Stimulated activated naive B cell treated with anti-CD40 and anti-IgM and Interleukin-4, amounts not matched to agents 10 μg/mL and 1 μg/mL and 100 μg/mL, for 72 hours (primary cell): Measurements from ENCODE around the gene TBCB.
"Not testable (repeated sequence)": the region's sequence is repeated elsewhere in the genome, so short reads cannot be mapped to it uniquely, and the experiment has no call there.

ENCODE experiments used
- ATAC-seq, 2 donors: fragments of 150-1000 bp; cut with Tn5 transposase; replicated peaks; 2 replicates each; pipeline ENCODE4 v1.10.0; 2021; ENCODE audit warnings: moderate library complexity in 1 of 2
- DNase-seq: peaks from one replicate; pipeline ENCODE4 v3.0.0; 2021
- H3K27ac Mint-ChIP-seq: one replicate; pipeline ENCODE4 v1.8.0; 2022; ENCODE audit warnings: mild to moderate bottlenecking, mixed read lengths
- H3K27me3 Mint-ChIP-seq, 2 donors: one replicate each; pipeline ENCODE4 v1.8.0; 2022; ENCODE audit warnings: mixed read lengths in 2 of 2
- H3K36me3 Mint-ChIP-seq, 2 donors: one replicate each; pipeline ENCODE4 v1.8.0; 2022; ENCODE audit warnings: mixed read lengths in 2 of 2, mild to moderate bottlenecking in 1 of 2
- H3K4me1 Mint-ChIP-seq, 2 donors: one replicate each; pipeline ENCODE4 v1.8.0; 2022; ENCODE audit warnings: mixed read lengths in 2 of 2, mild to moderate bottlenecking in 1 of 2
- H3K4me3 Mint-ChIP-seq, 2 donors: one replicate each; pipeline ENCODE4 v1.8.0; 2022; ENCODE audit warnings: mild to moderate bottlenecking in 2 of 2, mixed read lengths in 2 of 2, moderate library complexity in 1 of 2
- H3K9me3 Mint-ChIP-seq, 2 donors: one replicate each; pipeline ENCODE4 v1.8.0; 2022; ENCODE audit warnings: mixed read lengths in 2 of 2, mild to moderate bottlenecking in 1 of 2

Gene TBCB

DNA sequence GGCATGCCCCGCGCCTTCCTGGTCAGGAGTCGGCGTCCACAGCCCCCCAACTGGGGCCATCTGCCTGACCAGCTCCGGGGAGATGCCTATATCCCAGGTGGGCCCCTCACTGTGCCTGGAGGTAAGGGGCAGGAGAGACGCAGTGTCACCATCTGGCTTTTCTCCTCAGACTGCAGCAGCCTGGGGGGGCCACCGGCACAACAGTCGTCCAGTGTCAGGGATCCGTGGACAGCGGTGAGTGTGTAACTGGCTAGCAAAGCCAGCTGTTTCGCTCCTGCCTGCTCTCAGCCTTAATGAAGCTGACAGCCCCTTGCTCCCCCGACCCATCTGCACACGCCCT is 4.1 kb upstream of the TBCB start:
- no peak overlapping the region for H3K27ac Mint-ChIP-seq
- H3K36me3 Mint-ChIP-seq, result peaks cover 15 to 50% of the 10 kb centered on the region in 2 donors
- H3K9me3 Mint-ChIP-seq, result no peaks in the 10 kb centered on the region
- no peak for DNase-seq
- ATAC-seq, result no peak
- H3K4me1 Mint-ChIP-seq, result peaks cover 24 to 29% of the 10 kb centered on the region in 2 donors
- no peak overlapping the region for H3K4me3 Mint-ChIP-seq
- H3K27me3 Mint-ChIP-seq, result no peaks in the 10 kb centered on the region

DNA sequence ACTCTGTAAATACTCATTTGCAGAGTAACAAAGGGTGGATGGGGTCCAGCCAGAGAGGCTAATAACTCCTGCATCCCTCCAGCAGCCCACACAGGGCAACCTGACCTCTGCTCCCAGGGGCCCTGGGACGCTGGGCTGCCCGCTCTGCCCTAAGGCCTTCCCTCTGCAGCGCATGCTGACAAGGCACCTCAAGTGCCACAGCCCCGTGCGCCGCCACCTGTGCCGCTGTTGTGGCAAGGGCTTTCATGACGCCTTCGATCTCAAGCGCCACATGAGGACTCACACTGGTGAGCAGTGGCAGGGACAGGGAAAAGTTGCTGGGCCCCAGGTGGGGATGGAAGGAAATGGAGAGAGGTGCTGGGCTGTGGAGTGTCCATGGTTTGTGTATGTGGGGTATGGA is 2.6 kb upstream of the TBCB start:
- ATAC-seq (no peak), DNase-seq (no peak)
- peaks cover 17 to 50% of the 10 kb centered on the region in 2 donors for H3K36me3 Mint-ChIP-seq
- peak overlapping the region; percentile 94 to 98 for H3K4me3 Mint-ChIP-seq
- H3K27me3 Mint-ChIP-seq, result no peaks in the 10 kb centered on the region
- peaks cover 31 to 41% of the 10 kb centered on the region in 2 donors for H3K4me1 Mint-ChIP-seq
- peak overlapping the region; percentile 11 for H3K27ac Mint-ChIP-seq
- no peaks in the 10 kb centered on the region for H3K9me3 Mint-ChIP-seq

DNA sequence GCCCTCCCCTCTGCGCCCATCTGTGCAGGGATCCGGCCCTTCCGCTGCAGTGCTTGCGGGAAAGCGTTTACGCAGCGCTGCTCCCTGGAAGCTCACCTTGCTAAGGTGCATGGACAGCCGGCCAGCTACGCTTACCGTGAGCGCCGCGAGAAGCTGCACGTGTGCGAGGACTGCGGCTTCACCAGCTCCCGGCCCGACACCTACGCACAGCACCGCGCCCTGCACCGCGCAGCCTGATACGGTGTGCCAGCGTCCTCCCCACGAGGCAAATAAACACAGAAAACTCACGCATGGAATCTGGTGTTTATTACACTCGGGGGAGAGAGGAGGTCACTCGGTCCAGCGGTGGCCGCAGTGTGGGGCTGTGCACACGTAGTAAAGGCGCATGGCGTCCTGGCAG is 1.8 kb upstream of the TBCB start:
- Mint-ChIP-seq H3K4me1 (peaks cover 33 to 41% of the 10 kb centered on the region in 2 donors), H3K36me3 (peaks cover 20 to 50% of the 10 kb centered on the region in 2 donors), H3K4me3 (peak overlapping the region; percentile 94 to 98), H3K9me3 (no peaks in the 10 kb centered on the region), H3K27ac (peak overlapping the region; percentile 76), H3K27me3 (no peaks in the 10 kb centered on the region)
- DNase-seq (no peak), ATAC-seq (no peak)

DNA sequence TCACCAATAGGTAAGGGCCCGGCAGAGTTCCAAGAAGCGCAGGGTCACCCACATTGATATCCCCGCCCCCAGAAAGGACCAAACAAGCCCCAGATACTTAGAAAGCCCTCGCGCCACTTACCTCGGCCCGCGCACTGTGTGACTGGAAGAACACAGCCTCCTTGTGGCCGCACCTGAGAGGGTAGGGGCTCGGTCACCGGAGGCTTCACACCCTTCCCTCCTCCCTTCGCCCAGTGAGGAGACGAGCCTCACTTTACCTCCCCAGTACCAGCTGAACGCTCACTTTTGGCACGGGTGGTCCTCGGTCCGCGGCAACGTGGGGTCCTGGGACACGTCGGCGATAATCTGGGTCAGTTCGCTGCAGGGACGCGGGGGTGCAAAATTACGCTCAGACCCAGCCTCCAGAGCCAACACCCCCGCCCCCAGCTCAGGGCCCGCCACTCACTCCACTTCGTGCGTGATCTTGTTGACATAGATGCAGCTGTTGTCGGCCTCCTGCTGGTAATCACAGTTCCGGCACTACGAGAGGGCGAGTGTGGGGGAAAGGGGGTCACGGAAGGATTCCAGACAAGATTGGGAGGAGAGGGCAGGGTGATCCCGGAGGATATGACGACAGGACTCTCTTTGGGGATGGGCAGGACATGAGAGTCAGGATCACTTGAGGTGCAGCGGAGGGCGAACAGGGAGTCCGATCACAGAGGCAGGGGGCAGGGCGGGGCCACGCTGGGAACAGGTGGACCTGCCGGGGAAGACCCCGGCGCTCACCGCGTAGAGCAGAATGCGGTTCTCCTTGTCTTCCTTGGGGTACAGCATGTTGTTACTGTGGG is 1.2 kb upstream of the TBCB start:
- ATAC-seq (peak; percentile 1 to 2), DNase-seq (no peak)
- no peaks in the 10 kb centered on the region for H3K9me3 Mint-ChIP-seq
- H3K4me3 Mint-ChIP-seq, result peak overlapping the region; percentile 94 to 98
- peaks cover 20 to 50% of the 10 kb centered on the region in 2 donors for H3K36me3 Mint-ChIP-seq
- H3K27me3 Mint-ChIP-seq, result no peaks in the 10 kb centered on the region
- peaks cover 35 to 44% of the 10 kb centered on the region in 2 donors for H3K4me1 Mint-ChIP-seq
- H3K27ac Mint-ChIP-seq, result peak overlapping the region; percentile 99

DNA sequence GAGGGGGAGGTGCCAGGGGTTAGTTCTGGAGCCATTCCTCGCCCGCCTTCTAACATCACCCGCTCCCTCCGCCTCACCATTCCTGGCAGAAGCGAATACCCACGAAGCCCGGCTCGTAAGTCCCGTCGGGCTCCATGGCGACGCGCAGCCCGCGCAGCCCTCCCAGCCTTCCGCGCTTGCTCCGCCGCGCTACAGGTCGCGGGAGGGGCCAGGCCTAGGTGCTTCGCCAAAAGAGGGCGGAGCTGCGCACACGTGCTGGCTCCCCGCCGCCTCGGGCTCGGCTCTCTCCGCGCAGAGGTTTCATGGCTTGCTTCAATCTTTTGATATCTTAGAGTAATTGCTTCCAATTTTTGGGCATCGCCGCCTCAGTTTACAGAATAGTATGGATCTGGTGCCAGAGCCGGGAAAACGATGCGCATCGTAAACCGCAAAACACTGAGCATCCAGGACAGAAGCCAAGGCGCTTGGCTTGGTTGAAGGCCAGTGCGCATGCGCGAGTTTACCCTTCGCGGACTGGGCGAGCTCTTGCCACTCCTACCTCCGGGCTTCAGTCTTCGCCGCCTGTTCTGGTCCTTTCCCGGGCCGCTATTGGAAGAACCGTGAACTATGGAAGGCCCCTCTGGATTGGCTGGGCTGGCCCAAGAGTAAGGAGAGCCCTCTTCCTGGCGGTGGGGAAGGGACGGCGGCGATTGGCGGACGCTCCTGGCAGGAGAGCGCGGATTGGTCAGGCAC is 381 bp upstream of the TBCB start, which contains the start of gene POLR2I:
Gene POLR2I (minus strand): TSS at position 155 of the 732 bp plus-strand sequence. CDS start 19 bp downstream, at position 136.
- ATAC-seq (peak; percentile 86 to 88), DNase-seq (peak; percentile 100)
- H3K36me3 Mint-ChIP-seq, result peaks cover 23 to 54% of the 10 kb centered on the region in 2 donors
- H3K9me3 Mint-ChIP-seq, result no peaks in the 10 kb centered on the region
- peaks cover 35 to 51% of the 10 kb centered on the region in 2 donors for H3K4me1 Mint-ChIP-seq
- H3K4me3 Mint-ChIP-seq, result peak within 1 kb of the TSS; percentile 94 to 98
- H3K27me3 Mint-ChIP-seq, result no peaks in the 10 kb centered on the region
- peak within 1 kb of the TSS; percentile 99 for H3K27ac Mint-ChIP-seq

DNA sequence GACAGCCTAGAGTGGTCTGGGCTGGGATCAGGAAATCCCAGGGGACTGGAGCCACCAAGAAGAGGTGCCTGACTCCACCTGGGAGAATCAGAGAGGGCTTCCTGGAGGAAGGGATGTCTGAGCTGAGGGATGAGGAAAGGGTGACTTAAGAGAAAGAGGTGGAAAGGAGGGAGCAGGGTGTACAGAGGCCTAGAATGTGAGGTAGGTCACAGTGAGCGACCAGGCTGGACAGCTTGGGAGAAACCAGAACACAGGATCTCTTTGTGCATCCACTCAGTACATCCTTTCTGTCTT is 1.0 kb downstream of the TBCB start:
- Mint-ChIP-seq H3K4me3 (peak overlapping the region; percentile 94 to 98), H3K36me3 (peaks cover 34 to 62% of the 10 kb centered on the region in 2 donors), H3K27ac (peak overlapping the region; percentile 99), H3K27me3 (no peaks in the 10 kb centered on the region), H3K4me1 (peaks cover 35 to 55% of the 10 kb centered on the region in 2 donors), H3K9me3 (no peaks in the 10 kb centered on the region)
- ATAC-seq (no peak), DNase-seq (no peak)

DNA sequence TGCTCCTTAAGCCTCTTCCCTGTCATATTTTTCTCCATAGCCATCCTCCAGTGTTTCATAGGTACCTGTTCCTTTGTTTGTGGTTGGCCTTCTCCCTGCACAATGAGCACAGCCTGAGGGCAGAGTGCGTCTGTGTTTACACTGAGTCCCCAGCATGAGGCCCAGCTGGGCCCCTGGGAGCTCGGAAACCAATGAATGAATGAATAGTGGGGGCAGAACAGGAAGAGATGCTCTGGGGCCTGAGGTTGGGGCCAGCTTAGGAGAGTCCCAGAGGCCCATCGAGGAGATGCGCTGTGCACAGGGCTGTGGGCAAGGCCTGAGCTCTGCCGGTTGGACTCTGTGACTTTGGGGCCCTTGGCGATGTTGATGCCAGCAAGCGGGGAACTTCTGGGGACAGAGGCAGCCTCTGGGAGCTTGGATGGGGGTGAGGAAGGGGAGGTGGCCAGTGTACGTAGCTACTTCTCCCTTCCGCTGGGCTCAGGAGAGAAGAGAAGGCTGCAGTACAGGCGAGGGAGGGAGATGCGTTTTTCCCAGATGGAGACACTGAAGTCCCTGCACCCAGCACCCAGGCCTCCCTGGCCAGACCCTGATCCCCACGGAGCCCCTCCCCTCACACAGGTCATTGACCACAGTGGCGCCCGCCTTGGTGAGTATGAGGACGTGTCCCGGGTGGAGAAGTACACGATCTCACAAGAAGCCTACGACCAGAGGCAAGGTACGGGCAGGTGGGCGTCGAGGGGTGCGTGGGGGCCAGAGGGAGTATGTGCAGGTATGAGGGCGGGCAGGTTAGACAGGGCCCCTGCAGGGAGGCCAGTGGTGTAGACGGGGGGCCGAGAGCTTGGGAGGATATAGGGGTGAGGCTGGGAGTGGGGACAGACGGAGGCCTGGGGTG is 5.1 kb downstream of the TBCB start:
- Mint-ChIP-seq H3K27me3 (no peaks in the 10 kb centered on the region), H3K36me3 (peaks cover 45 to 64% of the 10 kb centered on the region in 2 donors), H3K9me3 (no peaks in the 10 kb centered on the region), H3K4me3 (no peak overlapping the region), H3K4me1 (peaks cover 23 to 33% of the 10 kb centered on the region in 2 donors), H3K27ac (peak overlapping the region; percentile 25)
- ATAC-seq (no peak), DNase-seq (no peak)

DNA sequence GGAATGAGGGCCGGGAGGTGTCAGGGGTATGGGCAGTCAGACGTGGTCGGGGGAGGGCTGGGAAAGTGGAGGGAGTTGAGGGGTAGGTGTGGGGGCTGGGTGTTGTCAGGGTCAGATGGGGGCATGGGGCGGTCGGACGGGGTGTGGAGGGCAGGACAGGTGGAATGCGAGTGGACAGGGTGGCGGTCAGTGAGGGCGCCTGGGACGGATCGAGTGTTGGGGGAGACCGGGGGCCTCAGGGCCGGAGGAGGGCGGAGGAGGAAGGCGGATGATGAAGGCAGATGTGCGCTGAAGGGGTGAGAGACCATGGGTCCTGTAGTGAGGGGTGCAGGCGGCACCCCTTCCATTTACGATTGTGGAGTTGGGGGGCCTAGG is 5.7 kb downstream of the TBCB start:
- no peaks in the 10 kb centered on the region for H3K27me3 Mint-ChIP-seq
- H3K4me3 Mint-ChIP-seq, result no peak overlapping the region
- no peak for ATAC-seq
- no peaks in the 10 kb centered on the region for H3K9me3 Mint-ChIP-seq
- H3K4me1 Mint-ChIP-seq, result peaks cover 21 to 35% of the 10 kb centered on the region in 2 donors
- no peak for DNase-seq
- no peak overlapping the region for H3K27ac Mint-ChIP-seq
- H3K36me3 Mint-ChIP-seq, result peaks cover 51 to 70% of the 10 kb centered on the region in 2 donors

DNA sequence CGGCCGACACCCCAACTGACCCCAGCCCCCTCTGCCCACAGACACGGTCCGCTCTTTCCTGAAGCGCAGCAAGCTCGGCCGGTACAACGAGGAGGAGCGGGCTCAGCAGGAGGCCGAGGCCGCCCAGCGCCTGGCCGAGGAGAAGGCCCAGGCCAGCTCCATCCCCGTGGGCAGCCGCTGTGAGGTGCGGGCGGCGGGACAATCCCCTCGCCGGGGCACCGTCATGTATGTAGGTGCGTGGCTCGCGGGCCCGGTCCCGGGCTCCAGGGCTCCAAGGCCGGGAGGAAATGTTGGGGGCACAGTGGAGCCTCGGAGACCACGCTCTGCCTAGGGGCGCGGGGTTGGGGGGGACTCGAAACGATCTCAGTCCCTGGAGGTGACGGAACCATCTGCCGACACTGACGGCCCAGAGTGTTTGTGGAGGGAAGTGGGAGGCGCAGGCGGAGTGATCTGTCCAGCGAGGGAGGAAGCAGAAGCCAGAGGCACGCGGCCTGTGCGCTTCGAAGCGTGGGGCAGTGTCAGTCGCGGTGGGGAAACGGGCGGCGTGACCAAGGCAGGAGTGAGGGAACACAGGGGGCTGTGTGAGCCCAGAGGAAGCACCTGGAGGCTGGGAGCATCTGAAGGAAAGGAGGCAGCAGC is 6.3 kb downstream of the TBCB start:
- DNase-seq (no peak), ATAC-seq (no peak)
- Mint-ChIP-seq H3K9me3 (no peaks in the 10 kb centered on the region), H3K27ac (no peak overlapping the region), H3K27me3 (no peaks in the 10 kb centered on the region), H3K4me1 (peaks cover 17 to 30% of the 10 kb centered on the region in 2 donors), H3K4me3 (no peak overlapping the region), H3K36me3 (peaks cover 49 to 68% of the 10 kb centered on the region in 2 donors)

DNA sequence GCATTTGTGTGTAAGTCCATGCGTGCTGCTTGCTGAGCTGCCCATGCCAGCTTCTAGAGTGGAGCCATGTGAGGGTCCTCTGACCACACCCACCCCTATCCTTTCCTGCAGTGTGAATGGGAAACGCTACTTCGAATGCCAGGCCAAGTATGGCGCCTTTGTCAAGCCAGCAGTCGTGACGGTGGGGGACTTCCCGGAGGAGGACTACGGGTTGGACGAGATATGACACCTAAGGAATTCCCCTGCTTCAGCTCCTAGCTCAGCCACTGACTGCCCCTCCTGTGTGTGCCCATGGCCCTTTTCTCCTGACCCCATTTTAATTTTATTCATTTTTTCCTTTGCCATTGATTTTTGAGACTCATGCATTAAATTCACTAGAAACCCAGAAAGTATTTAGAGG is 10.3 kb downstream of the TBCB start:
- Mint-ChIP-seq H3K27ac (peak overlapping the region; percentile 86), H3K4me3 (no peak overlapping the region), H3K27me3 (no peaks in the 10 kb centered on the region), H3K9me3 (no peaks in the 10 kb centered on the region), H3K4me1 (peaks cover 9 to 14% of the 10 kb centered on the region in 2 donors), H3K36me3 (peaks cover 27 to 36% of the 10 kb centered on the region in 2 donors)
- DNase-seq (no peak), ATAC-seq (no peak)

DNA sequence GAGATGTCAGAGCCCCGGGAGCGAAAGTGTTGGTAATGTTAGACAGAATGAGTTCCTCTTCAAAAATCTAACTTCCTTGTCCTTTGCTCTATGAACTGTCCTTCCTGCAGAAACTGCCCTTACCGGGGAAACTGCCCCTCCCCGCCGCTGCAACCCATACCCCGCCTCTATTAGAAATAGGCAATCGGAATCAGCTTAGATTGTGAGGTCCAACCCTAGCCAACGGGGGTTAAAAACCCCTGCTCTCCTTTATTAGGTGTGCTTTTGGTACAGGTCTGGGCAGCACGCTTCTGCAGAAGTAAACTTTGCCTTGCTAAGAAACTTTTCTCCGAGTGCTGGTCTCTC is 13.1 kb downstream of the TBCB start:
- Mint-ChIP-seq H3K27ac (peak overlapping the region; percentile 98), H3K4me3 (peak overlapping the region; percentile 89 to 90), H3K36me3 (peaks cover 12 to 19% of the 10 kb centered on the region in 2 donors), H3K9me3 (no peaks in the 10 kb centered on the region), H3K4me1 (peaks cover 5 to 20% of the 10 kb centered on the region in 2 donors), H3K27me3 (no peaks in the 10 kb centered on the region)
- DNase-seq (peak; percentile 22), ATAC-seq (peak; percentile 40 to 45)

DNA sequence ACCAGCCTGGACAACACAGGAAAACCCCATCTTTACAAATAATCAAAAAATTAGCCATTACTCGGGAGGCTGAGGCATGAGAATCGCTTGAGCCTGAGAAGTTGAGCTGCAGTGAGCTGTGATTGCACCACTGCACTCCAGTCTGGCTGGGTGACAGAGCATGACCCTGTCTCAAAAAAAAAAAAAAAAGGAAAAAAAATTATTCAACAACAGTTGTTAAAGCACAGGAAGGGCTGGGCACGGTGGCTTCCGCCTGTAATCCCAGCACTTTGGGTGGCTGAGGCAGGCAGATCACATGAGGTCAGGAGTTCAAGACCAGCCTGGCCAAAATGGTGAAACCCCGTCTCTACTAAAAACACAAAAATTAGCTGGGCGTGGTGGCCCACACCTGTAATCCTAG is 16.0 kb downstream of the TBCB start:
- H3K4me3 Mint-ChIP-seq, H3K36me3 Mint-ChIP-seq, ATAC-seq, H3K9me3 Mint-ChIP-seq, H3K27ac Mint-ChIP-seq, DNase-seq: not testable (repeated sequence)
- H3K4me1 Mint-ChIP-seq, result peaks cover 2 to 12% of the 10 kb centered on the region in 2 donors
- peaks cover 11 to 14% of the 10 kb centered on the region in 2 donors for H3K27me3 Mint-ChIP-seq

DNA sequence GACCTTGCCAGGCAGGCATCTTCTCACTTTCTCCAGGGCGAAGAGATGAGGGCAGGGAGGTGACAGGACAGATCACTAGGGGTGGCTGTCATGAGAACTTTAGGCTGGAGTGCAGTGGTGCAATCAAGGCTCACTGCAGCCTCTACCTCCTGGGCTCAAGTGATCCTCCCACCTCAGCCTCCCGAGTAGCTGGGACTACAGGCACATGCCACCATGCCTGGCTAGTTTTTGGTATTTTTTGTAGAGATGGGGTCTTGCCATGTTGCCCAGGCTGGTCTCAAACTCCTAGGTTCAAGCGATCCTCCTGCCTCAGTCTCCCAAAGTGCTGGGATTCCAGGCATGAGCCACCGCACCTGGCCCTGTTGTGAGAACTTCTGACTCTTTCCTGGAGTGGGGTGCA is 19.6 kb downstream of the TBCB start:
- H3K27me3 Mint-ChIP-seq, result peaks cover 11 to 16% of the 10 kb centered on the region in 2 donors
- not testable (repeated sequence) for H3K9me3 Mint-ChIP-seq, H3K36me3 Mint-ChIP-seq

More for the DNA sequence above, 19.6 kb downstream of the TBCB start:
- not testable (repeated sequence) for ATAC-seq, H3K4me3 Mint-ChIP-seq, H3K4me1 Mint-ChIP-seq, H3K27ac Mint-ChIP-seq, DNase-seq
